ENCODE measurements around the gene RPL22.

DNA sequence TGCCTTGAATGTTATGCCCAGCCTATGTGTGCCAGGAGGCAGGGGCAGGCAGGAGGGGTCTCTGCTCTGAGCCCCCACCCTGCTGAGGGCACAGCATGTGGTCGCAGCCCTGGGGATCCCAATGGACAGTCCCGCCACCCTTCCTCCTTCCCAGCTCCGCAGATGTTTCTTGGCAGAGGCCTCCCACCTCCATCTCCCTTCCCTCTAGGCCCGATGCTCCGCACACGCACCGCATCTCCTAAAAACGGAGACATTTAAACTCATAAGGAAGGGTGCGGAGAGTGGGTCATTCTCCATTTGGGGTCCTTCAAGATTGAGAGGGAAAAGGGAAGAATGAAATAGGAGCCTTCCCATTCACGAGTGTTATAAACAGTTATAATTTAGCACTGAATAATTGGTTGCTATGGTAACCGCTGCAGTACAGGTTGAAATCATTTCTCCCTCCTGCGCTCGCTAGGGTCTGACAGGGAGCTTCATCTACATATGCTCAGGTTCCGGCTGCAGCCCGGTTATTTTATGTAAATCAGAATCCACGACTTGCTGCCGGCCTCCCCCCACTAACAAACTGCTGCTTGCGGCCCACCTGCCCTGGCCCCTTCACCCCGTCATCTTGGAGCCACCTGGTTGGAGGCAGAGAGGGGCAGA lies 35.3 kb downstream of the RPL22 start:
- TF ChIP-seq, protein P1, sequence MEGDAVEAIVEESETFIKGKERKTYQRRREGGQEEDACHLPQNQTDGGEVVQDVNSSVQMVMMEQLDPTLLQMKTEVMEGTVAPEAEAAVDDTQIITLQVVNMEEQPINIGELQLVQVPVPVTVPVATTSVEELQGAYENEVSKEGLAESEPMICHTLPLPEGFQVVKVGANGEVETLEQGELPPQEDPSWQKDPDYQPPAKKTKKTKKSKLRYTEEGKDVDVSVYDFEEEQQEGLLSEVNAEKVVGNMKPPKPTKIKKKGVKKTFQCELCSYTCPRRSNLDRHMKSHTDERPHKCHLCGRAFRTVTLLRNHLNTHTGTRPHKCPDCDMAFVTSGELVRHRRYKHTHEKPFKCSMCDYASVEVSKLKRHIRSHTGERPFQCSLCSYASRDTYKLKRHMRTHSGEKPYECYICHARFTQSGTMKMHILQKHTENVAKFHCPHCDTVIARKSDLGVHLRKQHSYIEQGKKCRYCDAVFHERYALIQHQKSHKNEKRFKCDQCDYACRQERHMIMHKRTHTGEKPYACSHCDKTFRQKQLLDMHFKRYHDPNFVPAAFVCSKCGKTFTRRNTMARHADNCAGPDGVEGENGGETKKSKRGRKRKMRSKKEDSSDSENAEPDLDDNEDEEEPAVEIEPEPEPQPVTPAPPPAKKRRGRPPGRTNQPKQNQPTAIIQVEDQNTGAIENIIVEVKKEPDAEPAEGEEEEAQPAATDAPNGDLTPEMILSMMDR (conservative IDR thresholded peaks at IDR 0.05), result no peak
- no peak for TF ChIP-seq ZFX (IDR thresholded peaks at IDR 0.05)
